ENCODE data around the gene NSG2.

Gene NSG2

GRCh38 chr5:174045470-174046025, at the start of gene NSG2:
Gene NSG2 (plus strand): TSS chr5:174045706. CDS start chr5:174046756, 1,050 bp downstream.
- DNase-seq = peak; percentile 69

DNA sequence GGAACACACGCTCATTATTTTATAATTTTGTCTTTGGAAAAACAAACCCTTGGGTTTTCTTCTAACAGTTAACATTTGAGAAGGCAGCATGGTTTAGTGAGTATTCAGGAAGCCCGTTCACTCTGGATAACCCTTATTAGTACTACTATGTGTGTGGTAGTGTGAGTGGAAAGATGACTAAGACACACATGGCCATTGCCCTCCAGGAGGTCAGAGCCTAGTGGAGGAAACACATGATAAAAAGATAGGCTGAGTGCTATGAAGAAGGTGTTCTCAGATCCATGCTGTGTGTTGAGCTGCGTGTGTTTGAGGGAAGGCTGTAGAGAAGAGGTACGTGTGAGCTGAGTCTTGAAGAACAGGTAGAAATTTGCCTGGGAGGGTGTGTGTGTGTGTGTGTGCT, 48.2 kb upstream of the NSG2 start:
- DNase-seq = no peak

DNA sequence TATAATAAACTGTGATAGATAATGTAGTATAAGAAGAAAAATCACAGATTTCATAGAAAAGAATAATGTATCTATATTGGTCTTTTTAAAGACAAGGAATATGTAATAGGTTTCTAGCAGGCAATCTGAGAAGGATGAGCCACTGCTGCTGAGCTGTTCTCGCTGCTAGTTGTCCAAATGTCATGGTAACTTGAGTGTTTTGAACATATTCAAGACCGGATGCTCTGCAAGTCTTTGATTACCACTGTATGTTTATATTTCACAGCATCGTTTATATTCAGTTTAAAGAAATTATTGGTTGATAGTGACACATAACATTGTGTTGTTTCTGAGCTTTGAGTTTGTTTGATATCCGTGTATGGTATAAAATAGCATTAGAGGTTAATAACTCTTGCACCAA, 47.0 kb upstream of the NSG2 start:
- DNase-seq = no peak

- DNase-seq = no peak
Observed at GRCh38 chr5:174000076-174000475, 45.4 kb upstream of the NSG2 start.

DNA sequence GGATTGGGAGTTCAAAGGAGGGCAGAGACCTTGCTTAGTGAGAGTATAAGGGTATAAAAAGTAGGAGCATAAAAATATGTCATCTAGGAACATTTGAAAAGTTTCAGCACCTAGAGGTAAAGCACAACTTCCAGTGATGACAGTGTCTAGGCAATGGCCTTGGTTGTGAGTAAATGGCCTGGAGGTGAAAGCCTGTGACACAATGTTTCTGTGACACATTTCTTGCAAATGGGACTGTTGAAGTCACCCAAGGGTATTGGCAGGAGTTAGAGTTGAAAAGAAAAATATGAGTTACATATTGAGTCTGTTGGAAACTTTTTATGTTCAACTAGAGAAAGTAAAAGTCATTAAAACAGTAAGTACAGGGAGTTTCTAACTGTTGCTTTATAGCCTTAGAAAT, 41.7 kb upstream of the NSG2 start:
- no peak for DNase-seq

GRCh38 chr5:174008922-174009321, 36.6 kb upstream of the NSG2 start:
- no peak for DNase-seq

- no peak for DNase-seq
Observed at GRCh38 chr5:174010365-174010764, 35.1 kb upstream of the NSG2 start.

DNA sequence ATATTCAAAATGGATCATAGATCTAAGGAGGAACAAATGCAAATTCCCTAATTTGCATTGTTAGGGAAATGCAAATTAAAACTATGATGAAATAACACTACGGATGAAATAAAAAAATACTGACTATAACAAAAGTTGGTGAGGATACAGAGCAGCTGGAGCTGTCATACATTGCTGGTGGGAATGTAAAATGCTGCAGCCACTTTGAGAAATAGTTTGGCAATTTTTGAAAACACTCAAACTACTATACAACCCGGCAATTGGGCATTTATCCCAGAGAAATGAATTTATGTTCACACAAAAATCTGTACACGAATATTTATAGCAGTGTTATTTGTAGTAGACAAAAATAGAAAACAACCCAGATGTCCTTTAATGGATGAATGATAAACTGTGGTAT, 34.1 kb upstream of the NSG2 start:
- DNase-seq = no peak

GRCh38 chr5:174020069-174020927, 25.2 kb upstream of the NSG2 start:
- DNase-seq = peak; percentile 23

- no peak for DNase-seq
Observed at GRCh38 chr5:174020928-174021304, 24.6 kb upstream of the NSG2 start.

GRCh38 chr5:174022384-174023095, 23.0 kb upstream of the NSG2 start:
- DNase-seq = no peak

GRCh38 chr5:174030286-174030685, 15.2 kb upstream of the NSG2 start:
- no peak for DNase-seq

GRCh38 chr5:174044466-174045254, 846 bp upstream of the NSG2 start:
- DNase-seq = no peak

GRCh38 chr5:174046558-174046957, 1.1 kb downstream of the NSG2 start:
- DNase-seq = no peak

DNA sequence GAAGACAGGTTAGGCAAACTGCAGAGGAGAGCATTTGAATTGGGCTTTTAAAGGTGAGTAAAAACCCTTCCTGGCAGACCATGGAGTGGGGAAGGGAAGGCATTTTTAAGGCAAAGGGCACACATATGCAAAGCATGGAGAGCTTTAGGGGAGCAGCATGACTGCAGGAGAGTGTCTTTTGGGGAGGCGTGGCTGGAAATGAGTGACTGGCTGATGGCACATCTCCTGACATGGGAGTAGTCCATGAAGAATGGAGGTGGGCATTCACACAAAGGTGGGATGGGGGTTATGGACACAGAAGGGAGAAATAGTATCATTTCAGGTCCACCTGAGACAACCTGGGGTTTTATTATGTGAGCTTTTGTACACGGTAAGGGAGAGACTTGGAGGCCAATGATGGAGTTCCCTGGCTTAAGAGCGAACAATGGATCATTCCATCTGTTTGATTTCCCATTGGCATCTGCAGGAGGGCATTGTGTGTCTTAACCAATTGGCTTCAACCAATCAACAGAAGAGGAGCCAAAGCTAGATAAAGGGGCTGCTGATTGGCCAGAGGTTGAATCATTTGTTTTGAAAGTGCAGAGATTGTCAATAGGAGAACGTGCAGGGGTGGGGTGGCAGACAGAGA, 2.1 kb downstream of the NSG2 start:
- no peak for DNase-seq

- DNase-seq = no peak
Observed at GRCh38 chr5:174052636-174053035, 7.1 kb downstream of the NSG2 start.

DNA sequence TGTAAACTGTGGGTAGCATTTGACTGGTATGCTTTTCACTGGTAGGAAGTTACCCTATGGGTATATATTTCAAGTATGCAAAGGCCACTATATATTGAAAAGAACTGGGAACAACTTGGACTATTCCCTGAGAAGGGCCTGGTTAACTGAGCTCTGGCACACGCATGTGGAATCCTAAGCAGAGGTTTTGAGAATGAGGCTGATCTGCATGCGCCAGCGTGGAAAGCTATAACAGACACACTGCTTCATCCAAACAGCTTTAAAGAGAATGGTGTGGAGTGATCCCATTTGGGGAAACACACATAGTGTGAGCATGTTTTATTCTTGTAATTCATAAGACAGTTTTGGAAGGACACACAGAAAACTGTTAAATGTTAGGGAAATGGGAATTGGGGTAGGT, 8.4 kb downstream of the NSG2 start:
- DNase-seq = no peak

DNA sequence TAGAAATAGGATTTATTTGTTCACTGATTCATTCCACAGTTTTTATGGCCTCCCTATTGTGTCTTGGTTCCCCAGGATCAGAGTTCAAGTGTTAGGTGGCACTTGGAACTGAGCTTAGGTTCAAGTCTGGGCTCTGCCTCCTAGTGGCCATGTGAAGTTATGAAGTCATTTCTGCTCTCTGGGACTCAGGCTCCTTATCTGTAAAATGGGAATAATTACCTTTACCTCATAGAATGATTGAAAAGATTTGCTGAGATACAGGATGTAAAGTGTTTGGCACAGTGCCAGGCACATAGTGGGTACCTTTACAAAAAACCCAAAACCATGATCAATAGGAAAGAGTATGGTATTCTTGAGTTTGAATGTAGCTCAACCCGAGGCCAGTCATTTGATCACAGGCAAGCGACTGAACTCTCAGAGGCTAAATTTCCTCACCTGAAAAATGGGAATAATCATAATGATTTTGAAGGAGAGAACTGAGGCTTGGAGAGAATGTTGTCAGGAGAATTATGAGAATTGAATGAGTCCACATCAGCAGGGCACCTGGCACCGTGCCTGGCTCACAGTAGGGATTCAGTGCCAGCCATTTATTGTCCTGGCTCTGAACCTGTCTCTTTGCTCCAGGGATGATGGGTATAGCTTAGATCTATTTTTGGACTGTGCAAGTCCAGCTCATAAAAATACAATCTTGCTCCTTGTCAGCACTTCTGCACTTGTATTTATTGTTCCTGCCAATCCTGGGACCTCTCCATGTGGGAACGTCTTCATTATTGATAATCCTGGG, 10.8 kb downstream of the NSG2 start:
- DNase-seq = no peak

DNA sequence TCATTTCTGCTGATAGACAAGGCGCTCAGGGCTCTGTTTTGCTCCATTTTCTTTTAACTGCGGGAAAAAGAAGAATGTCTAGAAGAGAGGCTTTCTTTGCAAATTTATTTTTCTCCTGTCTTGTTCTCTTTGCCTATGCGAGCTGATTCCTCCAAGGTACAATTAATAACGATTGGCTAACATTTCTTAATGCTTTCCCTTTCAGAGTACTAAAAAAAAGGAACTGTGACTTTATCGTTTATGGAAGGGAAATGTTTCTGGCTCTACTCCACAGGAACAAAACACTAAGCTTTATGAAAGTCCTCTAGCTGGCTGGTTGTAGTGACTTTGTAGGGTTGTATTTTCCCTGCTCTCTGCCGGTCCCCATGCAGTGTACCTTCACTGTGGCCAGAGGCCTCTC, 11.7 kb downstream of the NSG2 start:
- DNase-seq = no peak

GRCh38 chr5:174058433-174059122, 13.1 kb downstream of the NSG2 start:
- DNase-seq = no peak

DNA sequence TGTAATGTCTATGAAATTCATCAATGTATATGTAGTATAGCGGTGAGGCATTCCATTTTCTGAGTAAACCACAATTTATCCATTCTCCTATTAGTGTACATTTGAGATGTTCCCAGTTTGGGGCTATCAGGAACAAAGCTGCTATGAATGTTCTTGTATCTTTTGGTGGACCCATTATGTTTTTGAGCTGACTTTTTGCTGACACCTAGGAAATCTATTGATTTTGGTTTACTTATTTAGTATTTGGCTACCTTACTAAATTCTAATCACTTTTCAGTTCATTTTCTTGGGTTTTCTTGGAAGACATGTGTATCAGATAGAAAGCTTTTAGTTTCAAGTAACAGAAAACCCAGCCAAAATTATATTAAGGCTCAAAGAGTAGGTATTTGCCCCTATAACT, 13.7 kb downstream of the NSG2 start:
- DNase-seq = no peak
